ENCODE results near the gene VAMP4. TPM values are rescaled to one million over a fixed set of nuclear protein-coding genes. Genes with fewer than 3 reads are reported as not detected.

The VAMP4 gene
- total and polyA plus RNA-seq, 8 donors, result 14.7 to 19.4 (median 18.5) TPM

DNA sequence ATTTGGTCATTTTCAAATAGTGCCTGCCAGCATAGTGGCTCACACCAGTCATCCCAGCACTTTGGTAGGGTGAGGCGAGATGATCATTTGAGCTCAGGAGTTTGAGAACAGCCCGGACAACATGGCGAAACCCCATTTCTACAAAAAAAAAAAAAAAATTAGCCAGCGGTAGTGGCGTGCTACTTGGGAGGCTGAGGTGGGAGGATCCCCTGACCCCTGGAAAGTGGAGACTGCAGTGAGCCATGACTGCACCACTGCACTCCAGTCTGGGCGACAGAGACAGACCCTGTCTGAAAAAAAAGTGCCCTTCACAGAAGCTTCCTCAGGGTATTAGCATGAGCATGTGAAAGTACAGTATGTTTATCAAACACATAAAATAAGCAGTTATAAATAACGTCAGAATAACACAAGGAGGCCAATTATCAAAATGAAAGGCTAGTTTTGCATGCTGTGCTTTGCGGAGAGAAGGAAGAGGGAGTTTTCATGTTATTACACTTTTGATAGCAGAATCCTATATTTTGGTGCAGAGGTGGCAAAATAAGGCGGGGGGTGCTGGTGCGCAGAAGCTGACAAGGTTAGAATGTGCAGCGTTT is 38.8 kb upstream of the VAMP4 start:
- TF ChIP-seq, protein P1, sequence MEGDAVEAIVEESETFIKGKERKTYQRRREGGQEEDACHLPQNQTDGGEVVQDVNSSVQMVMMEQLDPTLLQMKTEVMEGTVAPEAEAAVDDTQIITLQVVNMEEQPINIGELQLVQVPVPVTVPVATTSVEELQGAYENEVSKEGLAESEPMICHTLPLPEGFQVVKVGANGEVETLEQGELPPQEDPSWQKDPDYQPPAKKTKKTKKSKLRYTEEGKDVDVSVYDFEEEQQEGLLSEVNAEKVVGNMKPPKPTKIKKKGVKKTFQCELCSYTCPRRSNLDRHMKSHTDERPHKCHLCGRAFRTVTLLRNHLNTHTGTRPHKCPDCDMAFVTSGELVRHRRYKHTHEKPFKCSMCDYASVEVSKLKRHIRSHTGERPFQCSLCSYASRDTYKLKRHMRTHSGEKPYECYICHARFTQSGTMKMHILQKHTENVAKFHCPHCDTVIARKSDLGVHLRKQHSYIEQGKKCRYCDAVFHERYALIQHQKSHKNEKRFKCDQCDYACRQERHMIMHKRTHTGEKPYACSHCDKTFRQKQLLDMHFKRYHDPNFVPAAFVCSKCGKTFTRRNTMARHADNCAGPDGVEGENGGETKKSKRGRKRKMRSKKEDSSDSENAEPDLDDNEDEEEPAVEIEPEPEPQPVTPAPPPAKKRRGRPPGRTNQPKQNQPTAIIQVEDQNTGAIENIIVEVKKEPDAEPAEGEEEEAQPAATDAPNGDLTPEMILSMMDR (IDR thresholded peaks at IDR 0.05), result no peak
- DNase-seq, result no peak
- ATAC-seq, result peak; percentile 2
- Histone ChIP-seq H3K4me1 (peaks cover 21 to 39% of the 10 kb centered on the region in 2 donors), H3K36me3 (peaks cover 0 to 23% of the 10 kb centered on the region in 2 donors), H3K27me3 (no peaks in the 10 kb centered on the region), H3K4me3 (peak overlapping the region; percentile 54 to 71), H3K9me3 (no peaks in the 10 kb centered on the region), H3K27ac (peak overlapping the region; percentile 90 to 96)
- intact Hi-C loops (cut with DNase I), result no loop called here

DNA sequence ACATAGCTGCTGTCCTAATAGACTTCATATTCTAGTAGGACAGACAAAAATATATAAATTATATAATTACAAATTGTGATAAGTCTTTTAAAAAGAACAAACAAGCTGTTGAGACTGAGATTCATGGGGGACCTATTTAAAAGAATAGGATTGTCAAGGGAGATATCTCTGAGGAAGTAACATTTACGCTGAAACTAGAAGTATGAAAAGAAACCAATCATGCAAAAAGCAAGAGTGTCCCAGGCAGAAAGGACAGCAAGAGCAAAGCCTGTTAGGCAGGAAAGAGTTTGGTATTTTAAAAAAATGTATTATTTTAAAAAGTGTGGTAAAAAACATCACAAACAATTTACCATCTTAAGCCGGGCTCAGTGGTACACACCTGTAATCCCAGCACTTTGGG is 30.4 kb upstream of the VAMP4 start:
- intact Hi-C loops (cut with DNase I), result no loop called here
- H3K9me3 ChIP-seq, result no peaks in the 10 kb centered on the region
- ATAC-seq (no peak), DNase-seq (no peak)
- TF ChIP-seq, protein P1 (IDR thresholded peaks at IDR 0.05), result no peak
- no peaks in the 10 kb centered on the region for H3K36me3 ChIP-seq
- peaks cover 0 to 8% of the 10 kb centered on the region in 2 donors for H3K4me1 ChIP-seq
- no peak overlapping the region for H3K27ac ChIP-seq
- peaks cover 0 to 5% of the 10 kb centered on the region in 2 donors for H3K27me3 ChIP-seq
- H3K4me3 ChIP-seq, result no peak overlapping the region

DNA sequence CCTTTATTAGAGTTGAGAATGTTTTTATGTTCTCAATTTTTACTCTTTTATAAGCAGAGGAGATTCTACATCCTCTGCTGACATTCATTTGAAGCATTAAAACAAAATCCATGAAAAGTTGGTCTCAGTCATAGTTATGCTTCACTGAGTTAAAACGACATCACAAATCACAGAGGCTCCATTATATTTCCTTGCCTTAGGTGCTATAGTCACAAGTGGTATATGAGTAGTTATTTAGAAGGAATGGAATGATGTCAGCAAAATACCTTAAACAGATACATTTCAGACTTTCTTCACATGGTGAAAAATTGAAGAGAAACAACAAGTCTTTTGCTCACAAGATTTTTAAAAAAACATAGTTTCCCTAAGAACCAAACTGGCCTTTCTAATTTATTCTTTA is 27.9 kb upstream of the VAMP4 start:
- ATAC-seq, result no peak
- no peak overlapping the region for H3K4me3 ChIP-seq
- no peak overlapping the region for H3K27ac ChIP-seq
- no peaks in the 10 kb centered on the region for H3K36me3 ChIP-seq
- intact Hi-C loops (cut with DNase I), result no loop called here
- peaks cover 0 to under 1% of the 10 kb centered on the region in 2 donors for H3K27me3 ChIP-seq
- DNase-seq, result no peak
- no peaks in the 10 kb centered on the region for H3K9me3 ChIP-seq
- TF ChIP-seq, protein P1 (IDR thresholded peaks at IDR 0.05), result no peak
- H3K4me1 ChIP-seq, result peaks cover 0 to 18% of the 10 kb centered on the region in 2 donors

DNA sequence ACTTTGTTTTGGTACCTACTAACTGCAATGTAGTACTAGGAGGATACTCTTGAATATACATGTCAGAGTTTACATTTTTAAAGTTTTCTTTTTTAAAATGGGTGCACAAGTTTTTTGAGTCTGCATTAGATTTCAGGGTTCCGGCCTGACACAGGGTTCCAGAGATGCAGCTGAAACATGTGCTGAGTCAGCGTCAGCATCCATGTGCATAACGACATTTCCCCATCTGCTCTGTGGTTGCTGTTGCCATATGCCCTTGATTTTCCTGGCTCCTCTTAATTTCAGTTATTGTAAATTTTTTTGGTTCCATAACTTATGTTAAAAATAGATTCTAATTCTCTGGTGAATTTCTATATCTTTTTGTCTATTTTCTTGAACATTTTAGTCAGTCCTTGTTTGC is 27.3 kb upstream of the VAMP4 start:
- TF ChIP-seq, protein P1 (IDR thresholded peaks at IDR 0.05), result no peak
- no peak overlapping the region for H3K27ac ChIP-seq
- peaks cover 0 to 18% of the 10 kb centered on the region in 2 donors for H3K4me1 ChIP-seq
- no peaks in the 10 kb centered on the region for H3K36me3 ChIP-seq
- H3K4me3 ChIP-seq, result no peak overlapping the region
- DNase-seq, result no peak
- H3K9me3 ChIP-seq, result no peaks in the 10 kb centered on the region
- no peak for ATAC-seq
- intact Hi-C loops (cut with DNase I), result no loop called here
- H3K27me3 ChIP-seq, result no peaks in the 10 kb centered on the region

DNA sequence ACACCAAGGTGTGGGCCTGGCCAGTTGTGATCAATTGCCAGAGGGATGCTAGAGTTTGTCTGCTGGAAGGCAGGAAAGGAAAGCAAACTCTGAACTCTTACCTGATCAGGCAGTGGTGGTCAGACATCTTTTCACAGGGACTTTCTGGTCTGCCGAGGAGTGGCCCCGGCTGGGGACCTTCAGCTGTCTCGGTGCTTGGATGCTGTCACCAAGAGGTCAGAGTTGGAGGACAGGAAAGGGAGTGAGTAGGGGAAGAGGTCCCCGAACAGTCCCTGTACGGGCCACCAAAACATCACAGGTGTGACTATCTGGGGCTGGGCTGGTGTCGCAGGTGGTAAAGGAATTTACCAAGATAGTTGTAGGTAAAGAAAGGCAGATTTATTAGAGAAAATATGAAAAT is 21.9 kb upstream of the VAMP4 start:
- TF ChIP-seq, protein P1 (IDR thresholded peaks at IDR 0.05), result no peak
- peaks cover 0 to 14% of the 10 kb centered on the region in 2 donors for H3K4me1 ChIP-seq
- intact Hi-C loops (cut with DNase I), result no loop called here
- no peaks in the 10 kb centered on the region for H3K27me3 ChIP-seq
- no peak overlapping the region for H3K4me3 ChIP-seq
- DNase-seq (no peak), ATAC-seq (no peak)
- no peaks in the 10 kb centered on the region for H3K9me3 ChIP-seq
- H3K27ac ChIP-seq, result no peak overlapping the region
- H3K36me3 ChIP-seq, result no peaks in the 10 kb centered on the region

Data from left lung (tissue), 10 donors.